A673 (cell line): ENCODE data around the gene POTEB3. TPM values are rescaled to one million over a fixed set of nuclear protein-coding genes. Genes with fewer than 3 reads are reported as not detected.
"Not testable (repeated sequence)": the region's sequence is repeated elsewhere in the genome, so short reads cannot be mapped to it uniquely, and the experiment has no call there.

Source experiments
- Bru-seq: library from RNA; stranded (reverse); fragments of 400-500 nt; gene quantifications from one replicate; lab custom pipeline; 2021; lab: Mats Ljungman, UMichigan
- BruChase-seq, 2 experiments: library from RNA; stranded (reverse); fragments of 400-500 nt; gene quantifications; one replicate each; lab custom pipeline; 2021; lab: Mats Ljungman, UMichigan
- BruUV-seq: library from RNA; stranded (reverse); fragments of 400-500 nt; replicated peaks from 2 replicates; lab custom pipeline; 2021; lab: Mats Ljungman, UMichigan
- CTCF ChIA-PET: fragments of 300-600 bp; sonication (Branson Sonifier 250); formaldehyde crosslinking; loops from one replicate; lab custom pipeline; 2022; ENCODE audit warnings: antibody characterized with exemption; lab: Charles Lee
- POLR2A ChIA-PET: fragments of 300-600 bp; sonication (Branson Sonifier 250); formaldehyde crosslinking; loops from one replicate; lab custom pipeline; 2022; ENCODE audit warnings: antibody characterized with exemption; ENCODE audit not compliant: low non-redundant PET; lab: Charles Lee
- DNase-seq: peaks from one replicate; pipeline ENCODE4 v3.0.0-alpha.2; 2015; ENCODE audit warnings: low spot score
- H3K27ac ChIP-seq: fragments of 200-600 bp; sonication (generic); 2 replicates; pipeline ENCODE4 v1.5.1; 2016; ENCODE audit warnings: mixed run types, low read depth, mild to moderate bottlenecking, mixed read lengths, antibody characterized with exemption, low read length; ENCODE audit not compliant: poor library complexity, severe bottlenecking
- H3K27me3 ChIP-seq: fragments of 200-600 bp; sonication (generic); replicated peaks from 2 replicates; pipeline ENCODE4 v1.6.1; 2017; ENCODE audit warnings: mixed run types, low read depth, mild to moderate bottlenecking, mixed read lengths, antibody characterized with exemption, low read length; ENCODE audit not compliant: insufficient read depth, poor library complexity
- H3K36me3 ChIP-seq: fragments of 200-600 bp; sonication (generic); 2 replicates; pipeline ENCODE4 v1.6.1; 2016; ENCODE audit warnings: mixed run types, mild to moderate bottlenecking, mixed read lengths, antibody characterized with exemption, low read length; ENCODE audit not compliant: insufficient read depth, poor library complexity, severe bottlenecking
- H3K4me1 ChIP-seq: fragments of 200-600 bp; sonication (generic); 2 replicates; pipeline ENCODE4 v1.6.1; 2017; ENCODE audit warnings: mixed run types, mild to moderate bottlenecking, mixed read lengths, antibody characterized with exemption, low read length; ENCODE audit not compliant: insufficient read depth, poor library complexity, severe bottlenecking
- H3K4me3 ChIP-seq: fragments of 200-600 bp; sonication (generic); 2 replicates; pipeline ENCODE4 v1.5.1; 2016; ENCODE audit warnings: low read depth, mixed run types, mild to moderate bottlenecking, mixed read lengths, low read length; ENCODE audit not compliant: poor library complexity, severe bottlenecking
- H3K9me3 ChIP-seq: fragments of 200-600 bp; sonication (generic); 2 replicates; pipeline ENCODE4 v1.6.1; 2016; ENCODE audit warnings: mixed run types, low read depth, mild to moderate bottlenecking, mixed read lengths, antibody characterized with exemption, low read length; ENCODE audit not compliant: poor library complexity, severe bottlenecking
- intact Hi-C: fragments of 100-400 bp; cut with micrococcal nuclease; formaldehyde crosslinking; loops from one replicate; pipeline ENCODE4 v1.10.0; 2022; ENCODE audit not compliant: unreplicated experiment
- long read RNA-seq: library from polyadenylated mRNA; stranded (forward); transcript quantifications from one replicate; pipeline ENCODE4 v2.0.0, GENCODE V29; 2022
- total RNA-seq: library from RNA; stranded (reverse); gene quantifications from 2 replicates; pipeline ENCODE4 v1.2.3, GENCODE V29; 2021

Gene POTEB3
- not detected in 2 replicates for total RNA-seq
- Bru-seq, nascent RNA, result not detected
- BruChase-seq, experiment 1, labeled RNA remaining after a 2-hour chase, result not detected
- not detected for BruChase-seq, experiment 2, labeled RNA remaining after a 6-hour chase
- long read RNA-seq, result 0 reads

DNA sequence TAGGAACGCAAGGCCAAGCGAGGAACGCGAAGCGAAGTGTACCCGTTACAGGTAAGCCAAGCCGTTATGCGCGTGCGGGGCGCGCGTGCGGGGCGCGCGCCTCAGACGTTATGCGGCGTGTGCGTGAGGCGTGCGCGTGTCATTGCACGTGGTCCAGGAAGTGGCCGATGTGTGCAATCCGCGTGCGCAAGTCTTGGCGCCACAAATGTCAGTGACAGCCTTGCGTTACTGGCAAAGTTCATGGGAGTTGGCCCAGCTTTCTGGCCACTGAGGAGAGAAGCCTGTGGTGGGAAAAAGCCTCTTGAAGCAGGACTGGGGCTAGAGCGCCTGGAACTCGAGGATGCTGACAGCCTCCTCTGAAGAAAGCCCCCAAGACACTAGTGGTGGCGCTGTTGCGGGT lies at the start of gene POTEB3:
Gene POTEB3 (minus strand): TSS at position 101 of the 400 bp plus-strand sequence. CDS start 488 bp downstream, outside the sequence.
- H3K27me3 ChIP-seq, H3K4me1 ChIP-seq, H3K27ac ChIP-seq, H3K36me3 ChIP-seq, intact Hi-C loops, BruUV-seq, H3K9me3 ChIP-seq, POLR2A ChIA-PET, DNase-seq, CTCF ChIA-PET, H3K4me3 ChIP-seq: not testable (repeated sequence)

DNA sequence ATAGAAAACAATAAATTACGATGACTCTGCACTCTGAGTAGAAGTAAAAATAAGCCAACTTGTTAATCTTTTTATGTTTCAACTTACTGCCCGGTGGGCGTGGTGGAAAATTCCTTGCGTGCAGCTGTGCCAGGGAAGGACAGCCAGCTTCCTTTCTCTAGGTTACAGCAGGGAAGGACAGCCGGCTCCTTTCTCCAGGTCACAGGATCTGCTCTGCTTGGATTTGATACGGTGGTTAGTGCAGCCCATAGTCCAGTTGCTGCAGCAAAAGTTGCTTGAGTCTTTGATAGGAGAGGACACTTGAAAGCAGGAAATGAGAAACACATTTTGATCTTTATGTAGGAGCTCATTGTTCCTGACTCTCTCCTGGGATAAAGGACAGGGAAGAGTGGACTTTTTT lies 13.4 kb upstream of the POTEB3 start:
- H3K27ac ChIP-seq, POLR2A ChIA-PET, DNase-seq, CTCF ChIA-PET, intact Hi-C loops, BruUV-seq, H3K4me1 ChIP-seq, H3K36me3 ChIP-seq, H3K9me3 ChIP-seq, H3K27me3 ChIP-seq, H3K4me3 ChIP-seq: not testable (repeated sequence)

DNA sequence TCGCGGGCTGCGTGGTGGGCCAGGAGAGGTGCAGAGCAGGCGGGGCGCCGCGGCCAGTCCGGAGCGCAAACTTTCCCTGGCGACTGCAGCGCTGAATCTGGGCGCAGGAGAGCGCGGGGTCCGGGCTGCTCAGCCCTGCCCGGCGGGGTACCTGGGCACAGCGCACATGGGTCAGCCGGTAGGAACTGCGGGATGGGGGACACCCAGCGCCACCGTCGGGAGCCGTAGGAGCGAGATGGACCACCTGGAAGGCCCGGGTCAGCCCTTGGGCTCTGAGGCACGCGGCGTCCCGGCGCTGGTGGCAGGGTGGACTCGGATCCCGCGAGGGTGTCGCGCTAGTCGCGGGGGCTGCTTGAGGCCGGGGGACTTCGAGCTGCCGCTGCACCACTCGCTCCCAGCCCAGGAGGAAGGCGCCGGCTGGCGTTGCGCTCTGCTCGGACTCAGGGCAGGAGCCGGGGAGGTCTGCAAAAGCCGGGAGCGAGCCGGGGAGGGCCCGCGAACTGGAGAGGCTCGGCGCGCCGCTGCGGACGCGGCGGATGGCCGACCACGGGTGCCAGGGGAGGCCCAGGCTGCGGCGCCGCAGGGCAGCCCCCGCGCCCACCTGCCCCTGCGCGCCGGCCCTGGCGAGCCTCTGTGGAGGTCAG lies 11.7 kb upstream of the POTEB3 start:
- CTCF ChIA-PET, H3K27ac ChIP-seq, DNase-seq, BruUV-seq, H3K4me3 ChIP-seq, H3K9me3 ChIP-seq, H3K36me3 ChIP-seq, intact Hi-C loops, H3K27me3 ChIP-seq, H3K4me1 ChIP-seq, POLR2A ChIA-PET: not testable (repeated sequence)

DNA sequence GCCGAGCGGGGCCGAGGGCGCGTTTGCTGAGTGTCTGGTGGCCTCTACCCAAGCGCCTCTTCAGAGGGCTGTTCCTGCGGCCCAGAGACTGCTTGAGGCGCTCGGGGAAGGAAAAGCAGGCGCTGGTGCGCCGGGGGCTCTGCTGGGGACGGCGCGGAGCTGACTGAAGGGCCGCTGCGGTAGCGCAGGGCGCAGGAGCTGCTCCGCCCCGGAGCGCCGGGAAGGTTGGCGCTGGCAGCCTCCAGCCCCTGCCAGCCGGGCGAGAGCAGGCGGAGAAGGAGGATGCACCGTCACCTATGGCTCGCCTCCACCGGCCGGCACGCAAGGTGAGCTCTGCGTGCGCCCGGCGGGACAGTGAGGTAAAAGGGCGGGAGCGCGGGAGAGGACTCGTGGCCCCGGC lies 11.2 kb upstream of the POTEB3 start:
- H3K4me3 ChIP-seq, H3K27me3 ChIP-seq, DNase-seq, H3K4me1 ChIP-seq, H3K36me3 ChIP-seq, intact Hi-C loops, BruUV-seq, CTCF ChIA-PET, H3K9me3 ChIP-seq, POLR2A ChIA-PET, H3K27ac ChIP-seq: not testable (repeated sequence)

DNA sequence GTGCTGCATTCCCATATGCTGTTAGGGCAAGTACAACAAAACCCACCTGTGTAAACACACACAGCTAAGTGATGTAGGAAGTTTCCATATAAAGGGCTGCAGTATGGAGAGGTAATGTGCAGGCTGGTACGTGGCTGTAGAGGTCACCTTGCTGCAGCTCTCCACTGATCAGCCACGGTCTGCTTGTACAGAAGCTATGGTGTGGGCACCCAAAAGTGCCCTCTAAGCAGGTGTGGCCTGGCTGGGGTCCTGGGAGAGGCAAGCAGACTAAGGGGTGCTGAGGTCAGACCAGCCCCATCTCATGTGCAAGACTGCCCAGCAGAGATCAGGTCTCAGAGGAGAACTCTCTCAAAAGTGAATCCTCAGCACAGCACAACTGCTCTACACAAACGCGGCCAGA lies 32.9 kb downstream of the POTEB3 start:
- H3K27me3 ChIP-seq, H3K4me1 ChIP-seq, H3K27ac ChIP-seq, POLR2A ChIA-PET, H3K4me3 ChIP-seq, CTCF ChIA-PET, H3K9me3 ChIP-seq, DNase-seq, intact Hi-C loops, H3K36me3 ChIP-seq, BruUV-seq: not testable (repeated sequence)

DNA sequence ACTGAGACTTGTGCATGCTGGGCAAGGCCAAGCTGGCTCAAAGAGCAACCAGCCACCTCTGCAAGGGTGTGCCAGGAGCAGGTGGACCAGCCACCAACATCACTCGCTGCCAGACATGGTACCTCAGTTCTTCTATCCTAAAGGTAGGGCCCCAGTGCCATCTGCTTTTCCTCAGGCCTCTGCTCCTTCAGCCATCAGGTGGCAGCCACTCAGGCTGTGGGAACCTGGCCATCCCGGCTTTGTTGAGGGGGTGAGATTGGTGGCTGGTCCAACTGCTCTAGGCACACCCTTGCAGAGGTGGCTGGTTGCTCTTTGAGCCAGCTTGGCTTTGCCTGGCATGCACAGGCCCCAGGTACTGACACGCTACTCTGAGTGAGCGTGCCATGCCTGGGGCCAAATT lies 38.8 kb downstream of the POTEB3 start:
- H3K36me3 ChIP-seq, DNase-seq, H3K9me3 ChIP-seq, CTCF ChIA-PET, H3K27me3 ChIP-seq, POLR2A ChIA-PET, H3K27ac ChIP-seq, intact Hi-C loops, H3K4me1 ChIP-seq, BruUV-seq, H3K4me3 ChIP-seq: not testable (repeated sequence)

DNA sequence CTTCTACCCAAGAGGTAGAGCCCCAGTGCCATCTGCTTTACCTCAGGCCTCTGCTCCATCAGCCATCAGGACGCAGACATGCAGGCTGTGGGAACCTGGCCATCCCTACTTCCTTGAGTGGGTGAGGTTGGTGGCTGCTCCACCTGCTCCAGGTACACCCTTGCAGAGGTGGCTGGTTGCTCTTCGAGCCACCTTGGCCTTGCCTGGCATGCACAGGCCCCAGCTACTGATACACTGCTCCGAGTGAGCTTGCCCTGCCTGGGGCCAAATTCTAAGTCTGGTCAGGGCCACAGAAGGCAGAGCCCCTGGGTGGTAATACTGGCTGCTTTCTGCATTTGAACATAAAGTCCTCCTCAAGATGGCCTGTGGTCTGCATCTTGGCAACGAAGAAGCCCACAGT lies 41.2 kb downstream of the POTEB3 start:
- POLR2A ChIA-PET, CTCF ChIA-PET, H3K27ac ChIP-seq, H3K9me3 ChIP-seq, H3K27me3 ChIP-seq, BruUV-seq, intact Hi-C loops, H3K4me1 ChIP-seq, H3K4me3 ChIP-seq, H3K36me3 ChIP-seq, DNase-seq: not testable (repeated sequence)
